IMR-90 (cell line): ENCODE data around the gene UTP3. TPM values are rescaled to one million over a fixed set of nuclear protein-coding genes. Genes with fewer than 3 reads are reported as not detected.
A peak's percentile ranks its signal among the peaks of the same experiment; 100 is the strongest.

Experiments
- ATAC-seq: fragments of 200-7000 bp; cut with Tn5 transposase; 2 replicates; pipeline ENCODE4 v1.9.1; 2020; ENCODE audit warnings: low read depth, mild to moderate bottlenecking, moderate library complexity
- BruUV-seq: library from RNA; stranded (reverse); fragments of 400-500 nt; replicated peaks from 2 replicates; lab custom pipeline; 2021; lab: Mats Ljungman, UMichigan
- CTCF ChIA-PET: fragments of 300-600 bp; formaldehyde crosslinking; extraction: SDS; loops from one replicate; lab custom pipeline; 2021; ENCODE audit warnings: antibody characterized with exemption; lab: Yijun Ruan, JAX
- POLR2A ChIA-PET: fragments of 300-600 bp; sonication (Branson Sonifier 250); formaldehyde crosslinking; loops from one replicate; lab custom pipeline; 2022; ENCODE audit warnings: antibody characterized with exemption; ENCODE audit not compliant: unreplicated experiment; lab: Charles Lee
- DNase-seq: peaks from one replicate; pipeline ENCODE4 v3.0.0; 2013
- H2AFZ ChIP-seq: replicated peaks from 2 replicates; pipeline ENCODE3; 2013; ENCODE audit warnings: low read length, mild to moderate bottlenecking; ENCODE audit not compliant: poor library complexity
- H2AK5ac ChIP-seq: 2 replicates; pipeline ENCODE4 v1.6.1; 2013; ENCODE audit warnings: low read depth, low read length, inconsistent platforms
- H2AK9ac ChIP-seq: replicated peaks from 2 replicates; pipeline ENCODE3; 2013; ENCODE audit warnings: mild to moderate bottlenecking, low read depth, low read length, moderate library complexity; ENCODE audit not compliant: poor library complexity
- H2BK120ac ChIP-seq: 2 replicates; pipeline ENCODE4 v1.6.1; 2013; ENCODE audit warnings: low read depth, low read length, inconsistent platforms
- H2BK15ac ChIP-seq: 3 replicates; pipeline ENCODE4 v1.6.1; 2013; ENCODE audit warnings: low read depth, low read length, inconsistent platforms
- H2BK20ac ChIP-seq: 2 replicates; pipeline ENCODE4 v1.6.1; 2013; ENCODE audit warnings: low read depth, mild to moderate bottlenecking, inconsistent platforms, low read length, moderate library complexity
- H2BK5ac ChIP-seq: 2 replicates; pipeline ENCODE4 v1.6.1; 2013; ENCODE audit warnings: mild to moderate bottlenecking, low read depth, low read length, inconsistent platforms; ENCODE audit not compliant: poor library complexity, severe bottlenecking
- H3K14ac ChIP-seq: replicated peaks from 2 replicates; pipeline ENCODE4 v1.6.1; 2013; ENCODE audit warnings: low read depth, low read length, inconsistent platforms
- H3K18ac ChIP-seq: 2 replicates; pipeline ENCODE4 v1.6.1; 2013; ENCODE audit warnings: low read depth, low read length, control low read depth
- H3K23ac ChIP-seq: 2 replicates; pipeline ENCODE4 v1.6.1; 2013; ENCODE audit warnings: low read depth, low read length, inconsistent platforms
- H3K27ac ChIP-seq: 2 replicates; pipeline ENCODE4 v1.5.1; 2013; ENCODE audit warnings: mild to moderate bottlenecking, control low read depth, low read length; ENCODE audit not compliant: insufficient read depth
- H3K27me3 ChIP-seq: 2 replicates; pipeline ENCODE4 v1.6.1; 2013; ENCODE audit warnings: low read length; ENCODE audit not compliant: control insufficient read depth, insufficient read depth
- H3K36me3 ChIP-seq: 2 replicates; pipeline ENCODE4 v1.6.1; 2013; ENCODE audit warnings: low read length, mixed read lengths; ENCODE audit not compliant: control insufficient read depth, insufficient read depth
- H3K4ac ChIP-seq: 2 replicates; pipeline ENCODE4 v1.6.1; 2013; ENCODE audit warnings: low read depth, low read length, inconsistent platforms
- H3K4me1 ChIP-seq: 2 replicates; pipeline ENCODE4 v1.6.1; 2013; ENCODE audit warnings: low read length, mixed read lengths; ENCODE audit not compliant: control insufficient read depth, insufficient read depth
- H3K4me2 ChIP-seq: 2 replicates; pipeline ENCODE4 v1.6.1; 2013; ENCODE audit warnings: low read depth, mild to moderate bottlenecking, control low read depth, low read length, moderate library complexity
- H3K4me3 ChIP-seq: 2 replicates; pipeline ENCODE4 v1.5.1; 2013; ENCODE audit warnings: low read depth, mild to moderate bottlenecking, control low read depth, low read length, moderate library complexity; ENCODE audit not compliant: insufficient read depth
- H3K56ac ChIP-seq: 2 replicates; pipeline ENCODE4 v1.6.1; 2013; ENCODE audit warnings: low read length, inconsistent platforms; ENCODE audit not compliant: insufficient read depth; ENCODE audit errors: extremely low read depth
- H3K79me1 ChIP-seq, 2 experiments: 2 replicates each; pipeline ENCODE4 v1.6.1; 2013; ENCODE audit warnings: low read length in 2 of 2, inconsistent platforms in 1 of 2, low read depth in 1 of 2
- H3K9ac ChIP-seq: 2 replicates; pipeline ENCODE4 v1.6.1; 2013; ENCODE audit warnings: low read depth, low read length, control low read depth
- H3K9me1 ChIP-seq: 2 replicates; pipeline ENCODE4 v1.6.1; 2013; ENCODE audit warnings: low read length, inconsistent platforms; ENCODE audit not compliant: insufficient read depth
- H3K9me3 ChIP-seq: 2 replicates; pipeline ENCODE4 v1.6.1; 2013; ENCODE audit warnings: low read length; ENCODE audit not compliant: control insufficient read depth, insufficient read depth
- H4K20me1 ChIP-seq: 2 replicates; pipeline ENCODE4 v1.6.1; 2013; ENCODE audit warnings: low read length, inconsistent platforms; ENCODE audit not compliant: insufficient read depth
- H4K5ac ChIP-seq: 2 replicates; pipeline ENCODE4 v1.6.1; 2013; ENCODE audit warnings: mild to moderate bottlenecking, low read depth, low read length, control low read depth
- H4K8ac ChIP-seq, 2 experiments: 2 replicates each; pipeline ENCODE4 v1.6.1; 2013; ENCODE audit warnings: low read depth in 2 of 2, low read length in 2 of 2, control low read depth in 1 of 2, inconsistent platforms in 1 of 2
- H4K91ac ChIP-seq: 2 replicates; pipeline ENCODE4 v1.6.1; 2013; ENCODE audit warnings: low read depth, low read length, inconsistent platforms; ENCODE audit not compliant: insufficient read depth
- CTCF ChIP-seq: conservative IDR thresholded peaks from 2 replicates; pipeline ENCODE4 v1.5.1; 2012; ENCODE audit warnings: mild to moderate bottlenecking, low read depth, low read length, improper control_type of control experiment
- FOS ChIP-seq: fragments of 150-350 bp; IDR thresholded peaks from 2 replicates; pipeline ENCODE4 v1.6.1; 2016; ENCODE audit warnings: low read depth, low read length
- MAFK ChIP-seq: IDR thresholded peaks from 2 replicates; pipeline ENCODE4 v1.6.1; 2012; ENCODE audit warnings: low read depth, low read length, improper control_type of control experiment
- RAD21 ChIP-seq: IDR thresholded peaks from 2 replicates; pipeline ENCODE4 v1.6.1; 2012; ENCODE audit warnings: low read length, improper control_type of control experiment
- RCOR1 ChIP-seq: IDR thresholded peaks from 2 replicates; pipeline ENCODE4 v1.6.1; 2012; ENCODE audit warnings: mild to moderate bottlenecking, low read length, improper control_type of control experiment; ENCODE audit not compliant: insufficient replicate concordance
- RFX5 ChIP-seq: IDR thresholded peaks from 2 replicates; pipeline ENCODE4 v1.8.0; 2012; ENCODE audit warnings: low read depth, mild to moderate bottlenecking, low read length, moderate library complexity
- USF2 ChIP-seq: fragments of 150-350 bp; IDR thresholded peaks from 2 replicates; pipeline ENCODE4 v1.6.1; 2017; ENCODE audit warnings: mild to moderate bottlenecking, antibody characterized with exemption, low read length, low read depth
- WGBS, 2 experiments: methylation state at CpG; one replicate each; pipeline versions ENCODE4 v1.1.5 to v1.1.7; 2013; ENCODE audit warnings: missing lambda C conversion rate in 2 of 2; ENCODE audit not compliant: insufficient read length in 1 of 2; ENCODE audit errors: extremely low coverage in 2 of 2; 5-methylcytosine and 5-hydroxymethylcytosine counted together
- dilution Hi-C: fragments of 300-500 bp; cut with HindIII; formaldehyde crosslinking; loops from one replicate; pipeline ENCODE4 v1.14.3; 2018; ENCODE audit warnings: low sequenced_read_pairs; ENCODE audit not compliant: unreplicated experiment
- in situ Hi-C: fragments of 300-500 bp; cut with MboI; formaldehyde crosslinking; loops from 3 replicates; pipeline ENCODE4 v1.14.3; 2019; ENCODE audit warnings: low sequenced_read_pairs, inconsistent platforms, mixed read lengths
- intact Hi-C: fragments of 100-400 bp; cut with micrococcal nuclease; formaldehyde crosslinking; loops from 2 replicates; pipeline ENCODE4 v1.10.0; 2022
- polyA plus RNA-seq, 3 experiments: library from polyadenylated mRNA; depleted of rRNA; stranded (reverse); fragments of >200 nt; gene quantifications; 2 replicates each; pipeline ENCODE4 v1.2.3, GENCODE V29; 2012; ENCODE audit warnings: low replicate concordance in 1 of 3
- total RNA-seq: library from RNA; depleted of rRNA; stranded (reverse); fragments of >200 nt; gene quantifications from 2 replicates; pipeline ENCODE4 v1.2.3, GENCODE V29; 2012

UTP3 gene
- total and polyA plus RNA-seq, 2 of the 4 experiments (the other 2 are of a cell fraction) = 14.9 to 30.7 TPM

GRCh38 chr4:70714079-70714887, 26.0 kb downstream of the UTP3 start:
- H3K36me3 ChIP-seq = no peaks in the 10 kb centered on the region
- POLR2A ChIA-PET = no interaction called here
- no peak overlapping the region for H4K5ac ChIP-seq
- peaks cover 4% of the 10 kb centered on the region; the same call in 1 of the 2 replicates for H4K20me1 ChIP-seq
- H3K9me1 ChIP-seq = peaks cover 14% of the 10 kb centered on the region
- no peak overlapping the region for H3K18ac ChIP-seq
- BruUV-seq = no TSS peak
- no peaks in the 10 kb centered on the region for H3K4me1 ChIP-seq
- in situ Hi-C loops (no loop called here), intact Hi-C loops (no loop called here), dilution Hi-C loops (no loop called here)
- no CpG with 5 or more reads among the region's 5 CpGs for WGBS, 2 experiments
- no peak overlapping the region for H3K56ac ChIP-seq
- H3K23ac ChIP-seq = no peak overlapping the region
- DNase-seq = peak; percentile 25
- no peak for ATAC-seq
- no peak overlapping the region for H3K4me3 ChIP-seq
- H2BK20ac ChIP-seq = no peak overlapping the region
- H4K91ac ChIP-seq = no peak overlapping the region
- no peaks in the 10 kb centered on the region for H3K9me3 ChIP-seq
- H2BK120ac ChIP-seq = no peak overlapping the region
- H2AK5ac ChIP-seq = no peak overlapping the region
- no peak overlapping the region for H3K4ac ChIP-seq
- H3K27me3 ChIP-seq = no peaks in the 10 kb centered on the region
- H3K9ac ChIP-seq = no peak overlapping the region
- no peak overlapping the region for H2BK5ac ChIP-seq
- no peak for TF ChIP-seq RFX5
- TF ChIP-seq FOS = no peak
- TF ChIP-seq CTCF = no peak
- TF ChIP-seq RAD21 = no peak
- TF ChIP-seq MAFK = 0 out of 2 replicates have a peak, but pooled peaks have one; percentile 16
- TF ChIP-seq USF2 = no peak
- TF ChIP-seq RCOR1 = no peak
- CTCF ChIA-PET = interaction anchor here (1.1 to 1.6 kb wide), 2 partner anchors 9 to 22 kb away, joined by 3 read pairs; no protein-coding TSS in a partner anchor
- H3K14ac ChIP-seq = no peak overlapping the region
- H3K4me2 ChIP-seq = no peak overlapping the region
- no peak overlapping the region for H3K27ac ChIP-seq
- no peak overlapping the region for H2AFZ ChIP-seq
- no peak overlapping the region for H4K8ac ChIP-seq
- peaks cover 13 to 58% of the 10 kb centered on the region in 2 experiments; a peak in 3 of 4 replicates for H3K79me1 ChIP-seq
- H2AK9ac ChIP-seq = no peak overlapping the region
- H2BK15ac ChIP-seq = no peak overlapping the region
